A673 (cell line): ENCODE measurements around the gene MEF2B. TPM values are rescaled to one million over a fixed set of nuclear protein-coding genes. Genes with fewer than 3 reads are reported as not detected.
A peak's percentile ranks its signal among the peaks of the same experiment; 100 is the strongest.

Experiments used
- Bru-seq: library from RNA; stranded (reverse); fragments of 400-500 nt; gene quantifications from one replicate; lab custom pipeline; 2021; lab: Mats Ljungman, UMichigan
- BruChase-seq, 2 experiments: library from RNA; stranded (reverse); fragments of 400-500 nt; gene quantifications; one replicate each; lab custom pipeline; 2021; lab: Mats Ljungman, UMichigan
- BruUV-seq: library from RNA; stranded (reverse); fragments of 400-500 nt; replicated peaks from 2 replicates; lab custom pipeline; 2021; lab: Mats Ljungman, UMichigan
- CTCF ChIA-PET: fragments of 300-600 bp; sonication (Branson Sonifier 250); formaldehyde crosslinking; loops from one replicate; lab custom pipeline; 2022; ENCODE audit warnings: antibody characterized with exemption; lab: Charles Lee
- POLR2A ChIA-PET: fragments of 300-600 bp; sonication (Branson Sonifier 250); formaldehyde crosslinking; loops from one replicate; lab custom pipeline; 2022; ENCODE audit warnings: antibody characterized with exemption; ENCODE audit not compliant: low non-redundant PET; lab: Charles Lee
- DNase-seq: peaks from one replicate; pipeline ENCODE4 v3.0.0-alpha.2; 2015; ENCODE audit warnings: low spot score
- H3K27ac ChIP-seq: fragments of 200-600 bp; sonication (generic); 2 replicates; pipeline ENCODE4 v1.5.1; 2016; ENCODE audit warnings: mixed run types, low read depth, mild to moderate bottlenecking, mixed read lengths, antibody characterized with exemption, low read length; ENCODE audit not compliant: poor library complexity, severe bottlenecking
- H3K27me3 ChIP-seq: fragments of 200-600 bp; sonication (generic); replicated peaks from 2 replicates; pipeline ENCODE4 v1.6.1; 2017; ENCODE audit warnings: mixed run types, low read depth, mild to moderate bottlenecking, mixed read lengths, antibody characterized with exemption, low read length; ENCODE audit not compliant: insufficient read depth, poor library complexity
- H3K36me3 ChIP-seq: fragments of 200-600 bp; sonication (generic); 2 replicates; pipeline ENCODE4 v1.6.1; 2016; ENCODE audit warnings: mixed run types, mild to moderate bottlenecking, mixed read lengths, antibody characterized with exemption, low read length; ENCODE audit not compliant: insufficient read depth, poor library complexity, severe bottlenecking
- H3K4me1 ChIP-seq: fragments of 200-600 bp; sonication (generic); 2 replicates; pipeline ENCODE4 v1.6.1; 2017; ENCODE audit warnings: mixed run types, mild to moderate bottlenecking, mixed read lengths, antibody characterized with exemption, low read length; ENCODE audit not compliant: insufficient read depth, poor library complexity, severe bottlenecking
- H3K4me3 ChIP-seq: fragments of 200-600 bp; sonication (generic); 2 replicates; pipeline ENCODE4 v1.5.1; 2016; ENCODE audit warnings: low read depth, mixed run types, mild to moderate bottlenecking, mixed read lengths, low read length; ENCODE audit not compliant: poor library complexity, severe bottlenecking
- H3K9me3 ChIP-seq: fragments of 200-600 bp; sonication (generic); 2 replicates; pipeline ENCODE4 v1.6.1; 2016; ENCODE audit warnings: mixed run types, low read depth, mild to moderate bottlenecking, mixed read lengths, antibody characterized with exemption, low read length; ENCODE audit not compliant: poor library complexity, severe bottlenecking
- CTCF ChIP-seq: fragments of 300-800, 200-600 bp; sonication (generic); conservative IDR thresholded peaks from 2 replicates; pipeline ENCODE4 v1.5.1; 2017; ENCODE audit warnings: low read depth, mild to moderate bottlenecking, antibody characterized with exemption, low read length, moderate library complexity, mixed read lengths
- EZH2 ChIP-seq: fragments of 200-600 bp; sonication (generic); IDR thresholded peaks from 2 replicates; pipeline ENCODE4 v1.6.1; 2017; ENCODE audit warnings: borderline replicate concordance, low read depth, mild to moderate bottlenecking, mixed read lengths, antibody characterized with exemption, low read length; ENCODE audit not compliant: poor library complexity, severe bottlenecking
- intact Hi-C: fragments of 100-400 bp; cut with micrococcal nuclease; formaldehyde crosslinking; loops from one replicate; pipeline ENCODE4 v1.10.0; 2022; ENCODE audit not compliant: unreplicated experiment
- long read RNA-seq: library from polyadenylated mRNA; stranded (forward); transcript quantifications from one replicate; pipeline ENCODE4 v2.0.0, GENCODE V29; 2022
- total RNA-seq: library from RNA; stranded (reverse); gene quantifications from 2 replicates; pipeline ENCODE4 v1.2.3, GENCODE V29; 2021

MEF2B gene
- total RNA-seq, result 2.9 and 3.4 TPM in 2 replicates
- percentile 43 among the genes with signal in this experiment for Bru-seq, nascent RNA
- BruChase-seq, experiment 1, labeled RNA remaining after a 2-hour chase, result percentile 45 among the genes with signal in this experiment
- percentile 49 among the genes with signal in this experiment for BruChase-seq, experiment 2, labeled RNA remaining after a 6-hour chase
- long read RNA-seq, partial matches to known transcripts, result 0 of 1 reads
- long read RNA-seq, other reads (novel, unspliced or antisense), result 1 of 1 reads

- H3K4me1 ChIP-seq, result peaks cover 12% of the 10 kb centered on the region
- H3K27me3 ChIP-seq, result no peaks in the 10 kb centered on the region
- TF ChIP-seq EZH2 (no peak), CTCF (no peak)
- BruUV-seq, result no TSS peak
- DNase-seq, result peak; percentile 86
- intact Hi-C loops, result no loop called here
- H3K27ac ChIP-seq, result no peak within 1 kb of the TSS
- no peaks in the 10 kb centered on the region for H3K36me3 ChIP-seq
- CTCF ChIA-PET, result interaction anchor here (0.6 kb wide), 2 partner anchors 100 to 898 kb away, joined by 3 to 8 read pairs; no protein-coding TSS in a partner anchor
- H3K9me3 ChIP-seq, result no peaks in the 10 kb centered on the region
- POLR2A ChIA-PET, result interaction anchor here (0.6 kb wide), 2 partner anchors 16 to 105 kb away, joined by 4 read pairs; no protein-coding TSS in a partner anchor
- peak within 1 kb of the TSS; percentile 19 for H3K4me3 ChIP-seq
Observed at GRCh38 chr19:19170053-19170872, at the start of gene MEF2B. MEF2B (minus strand) TSS chr19:19170263; CDS start chr19:19150735, 19,528 bp downstream.

- CTCF ChIA-PET, result no interaction called here
Observed at GRCh38 chr19:19218911-19219310, 48.8 kb upstream of the MEF2B start.

More at GRCh38 chr19:19218911-19219310, 48.8 kb upstream of the MEF2B start:
- intact Hi-C loops, result no loop called here
- Histone ChIP-seq H3K4me1 (peaks cover under 1% of the 10 kb centered on the region), H3K27me3 (peaks cover 12% of the 10 kb centered on the region), H3K9me3 (no peaks in the 10 kb centered on the region), H3K4me3 (no peak overlapping the region), H3K36me3 (no peaks in the 10 kb centered on the region), H3K27ac (no peak overlapping the region)
- DNase-seq, result no peak
- POLR2A ChIA-PET, result no interaction called here
- TF ChIP-seq EZH2 (no peak), CTCF (no peak)
- BruUV-seq, result no TSS peak
